HepG2 (cell line): ENCODE results near the gene APOL2. TPM values are rescaled to one million over a fixed set of nuclear protein-coding genes. Genes with fewer than 3 reads are reported as not detected.
"Not testable (repeated sequence)": the region's sequence is repeated elsewhere in the genome, so short reads cannot be mapped to it uniquely, and the experiment has no call there.

Experiments used
- ATAC-seq: fragments of 200-7000 bp; cut with Tn5 transposase; 3 replicates; pipeline ENCODE4 v1.9.1; 2020; ENCODE audit warnings: mild to moderate bottlenecking, moderate library complexity
- BruUV-seq: library from RNA; stranded (reverse); fragments of 400-500 nt; replicated peaks from 2 replicates; lab custom pipeline; 2021; lab: Mats Ljungman, UMichigan
- CTCF ChIA-PET: fragments of 300-600 bp; formaldehyde crosslinking; extraction: SDS; loops from one replicate; lab custom pipeline; 2021; ENCODE audit warnings: low total read pairs, inconsistent platforms, low intra/inter-chr PET ratio; lab: Yijun Ruan, JAX
- POLR2A ChIA-PET: fragments of 350-600 bp; sonication (Branson Sonifier 250); formaldehyde crosslinking; loops from one replicate; lab custom pipeline; 2020; ENCODE audit warnings: antibody characterized with exemption, inconsistent platforms; lab: Yijun Ruan, JAX
- DNase-seq: peaks from one replicate; pipeline ENCODE4 v3.0.0-alpha.2; 2015; ENCODE audit warnings: low spot score
- FAIRE-seq: peaks from 3 replicates; lab custom pipeline; 2011; peaks lifted over from hg19 to GRCh38; lab: Jason Lieb, UNC
- H2AFZ ChIP-seq: one replicate; pipeline ENCODE4 v1.6.1; 2011; ENCODE audit warnings: low read length, inconsistent platforms
- H3K27ac ChIP-seq: fragments of 300-600 bp; 3 replicates; pipeline ENCODE4 v1.8.0; 2011; ENCODE audit warnings: mixed run types, mild to moderate bottlenecking, mixed read lengths, low read length, inconsistent platforms; ENCODE audit not compliant: insufficient read depth; ENCODE audit errors: extremely low read length
- H3K27me3 ChIP-seq, 2 experiments: fragments of 200-600 bp in 1 of 2; 2 replicates in 1 of 2; 3 replicates in 1 of 2; pipeline versions ENCODE4 v1.6.0 to v1.8.0; 2011; ENCODE audit warnings: low read length in 2 of 2, mild to moderate bottlenecking in 2 of 2, moderate library complexity in 2 of 2, inconsistent platforms in 1 of 2; ENCODE audit not compliant: insufficient read depth in 2 of 2, control insufficient read depth in 1 of 2
- H3K36me3 ChIP-seq, 2 experiments: fragments of 200-600 bp in 1 of 2; replicated peaks in 1 of 2; 2 replicates in 1 of 2; 3 replicates in 1 of 2; pipeline versions ENCODE4 v1.5.1 to v1.8.0; 2011; ENCODE audit warnings: low read length in 2 of 2, inconsistent platforms in 1 of 2; ENCODE audit not compliant: insufficient read depth in 2 of 2, control insufficient read depth in 1 of 2
- H3K4me1 ChIP-seq: 2 replicates; pipeline ENCODE4 v1.5.1; 2012; ENCODE audit warnings: low read length, inconsistent platforms; ENCODE audit not compliant: insufficient read depth
- H3K4me2 ChIP-seq: 2 replicates; pipeline ENCODE4 v1.6.0; 2011; ENCODE audit warnings: low read depth, low read length, inconsistent platforms
- H3K4me3 ChIP-seq, 3 experiments: fragments of 200-600 bp in 1 of 3; sonication (generic), shearing (Covaris generic) in 1 of 3; replicated peaks in 1 of 3; 2 replicates each; pipeline ENCODE4 v1.5.1; 2011 to 2016; ENCODE audit warnings: low read length in 3 of 3, inconsistent platforms in 2 of 3, low read depth in 2 of 3, mild to moderate bottlenecking in 2 of 3, control low read depth in 1 of 3, mixed read lengths in 1 of 3; ENCODE audit not compliant: insufficient read depth in 1 of 3
- H3K79me2 ChIP-seq: one replicate; pipeline ENCODE4 v1.6.1; 2011; ENCODE audit warnings: low read length, inconsistent platforms; ENCODE audit not compliant: insufficient read depth
- H3K9ac ChIP-seq: 2 replicates; pipeline ENCODE4 v1.6.0; 2011; ENCODE audit warnings: mild to moderate bottlenecking, low read depth, low read length, inconsistent platforms; ENCODE audit not compliant: insufficient read depth
- H3K9me3 ChIP-seq: 2 replicates; pipeline ENCODE4 v1.5.1; 2012; ENCODE audit warnings: mild to moderate bottlenecking, low read length
- H4K20me1 ChIP-seq: 2 replicates; pipeline ENCODE4 v1.6.0; 2011; ENCODE audit warnings: inconsistent platforms, mild to moderate bottlenecking, low read length, moderate library complexity; ENCODE audit not compliant: insufficient read depth
- HES4 ChIP-seq: sonication (generic); formaldehyde crosslinking; IDR thresholded peaks from 2 replicates; pipeline ENCODE4 v1.9.0; 2021; ENCODE audit warnings: mild to moderate bottlenecking, missing genetic modification reagents, borderline replicate concordance
- SMAD3 ChIP-seq: sonication (generic); formaldehyde crosslinking; IDR thresholded peaks from 2 replicates; pipeline ENCODE4 v1.4.0; 2020; ENCODE audit warnings: missing genetic modification reagents
- U2AF1 ChIP-seq: fragments of 200-400 bp; formaldehyde crosslinking; optimal IDR thresholded peaks from 2 replicates; pipeline ENCODE3; 2017; ENCODE audit warnings: mild to moderate bottlenecking, low read depth, low read length
- YEATS4 ChIP-seq: sonication (generic); formaldehyde crosslinking; IDR thresholded peaks from 2 replicates; pipeline ENCODE4 v1.4.0; 2020; ENCODE audit warnings: missing genetic modification reagents, borderline replicate concordance
- ZFP36 ChIP-seq: fragments of 150-350 bp; IDR thresholded peaks from 2 replicates; pipeline ENCODE4 v1.6.1; 2018; ENCODE audit warnings: borderline replicate concordance, low read length, low read depth; ENCODE audit not compliant: partially characterized antibody
- ZFP90 ChIP-seq: sonication (generic); formaldehyde crosslinking; IDR thresholded peaks from 2 replicates; pipeline ENCODE4 v1.8.0; 2022; ENCODE audit warnings: missing genetic modification reagents, mild to moderate bottlenecking, inconsistent platforms, borderline replicate concordance
- ZNF281 ChIP-seq: sonication (generic); formaldehyde crosslinking; IDR thresholded peaks from 2 replicates; pipeline ENCODE4 v1.4.0; 2020; ENCODE audit warnings: missing genetic modification reagents, borderline replicate concordance
- ZNF574 ChIP-seq: sonication (generic); formaldehyde crosslinking; IDR thresholded peaks from 2 replicates; pipeline ENCODE4 v1.4.0; 2020; ENCODE audit warnings: missing genetic modification reagents
- ZNF839 ChIP-seq: sonication (generic); formaldehyde crosslinking; IDR thresholded peaks from 2 replicates; pipeline ENCODE4 v1.4.0; 2020; ENCODE audit warnings: missing genetic modification reagents, mild to moderate bottlenecking, borderline replicate concordance
- WGBS: methylation state at CpG from one replicate; pipeline ENCODE4 v1.1.6; 2017; ENCODE audit warnings: low lambda C conversion rate; 5-methylcytosine and 5-hydroxymethylcytosine counted together
- in situ Hi-C: cut with HindIII; loops from 2 replicates; pipeline ENCODE4 v1.10.0; 2017; ENCODE audit warnings: low pct_unique_long_range_greater_than_20kb; ENCODE audit not compliant: extremely low pct_ligation_motif_present
- intact Hi-C: fragments of 100-400 bp; cut with micrococcal nuclease; formaldehyde crosslinking; loops from one replicate; pipeline ENCODE4 v1.10.0; 2022; ENCODE audit not compliant: unreplicated experiment
- polyA plus RNA-seq, 8 experiments: library from polyadenylated mRNA; depleted of rRNA in 3 of 8; stranded (reverse) in 7 of 8; unstranded in 1 of 8; fragments of >200 nt; fragmentation: Illumina TruSeq in 4 of 8; extraction: Trizol in 4 of 8; gene quantifications; 2 replicates each; pipeline versions ENCODE4 v1.2.1 to v1.2.3, GENCODE V29; 2011 to 2016; ENCODE audit warnings: low read depth in 4 of 8, missing spikeins in 1 of 8, mixed read lengths in 1 of 8; ENCODE audit not compliant: insufficient read depth in 1 of 8
- total RNA-seq, 5 experiments: library from RNA; depleted of rRNA; stranded (reverse); fragments of >200 nt; fragmentation: Illumina TruSeq; extraction: Trizol; gene quantifications; 2 replicates each; pipeline ENCODE4 v1.2.3, GENCODE V29; 2016; ENCODE audit warnings: low read depth in 1 of 5

The APOL2 gene
- total and polyA plus RNA-seq, 2 of the 13 experiments (the other 11 are each of a cell fraction or from before 2014, with no cell fraction given), result 28.7 to 51.2 TPM

GRCh38 chr22:36204001-36204631 lies 35.2 kb downstream of the APOL2 start:
- ChIA-PET POLR2A (interaction anchor here (0.6 to 2.3 kb wide), 4 partner anchors 36 to 278 kb away, joined by 3 to 6 read pairs (median 4); partner anchors contain the start of genes APOL1 and APOL2), CTCF (no interaction called here)
- H3K4me3 ChIP-seq, result peak overlapping the region; percentile 60 to 72 (median 61)
- TF ChIP-seq U2AF1 (no peak), YEATS4 (CRISPR knock-in tag) (no peak), ZFP36 (no peak), SMAD3 (no peak), ZNF839 (no peak), HES4 (CRISPR knock-in tag) (no peak), ZFP90 (CRISPR knock-in tag) (no peak), ZNF574 (CRISPR knock-in tag) (no peak), ZNF281 (no peak)
- no peaks in the 10 kb centered on the region for H4K20me1 ChIP-seq
- DNase-seq, result no peak
- no peaks in the 10 kb centered on the region for H3K9me3 ChIP-seq
- FAIRE-seq, result no peak
- H3K79me2 ChIP-seq, result no peaks in the 10 kb centered on the region
- H3K27me3 ChIP-seq, result no peaks in the 10 kb centered on the region; a peak in 1 of 5 replicates
- H3K4me2 ChIP-seq, result peak overlapping the region; percentile 95
- TSS peak; percentile 44 for BruUV-seq
- ATAC-seq, result peak; percentile 59
- no peak overlapping the region for H3K27ac ChIP-seq
- H3K36me3 ChIP-seq, result no peaks in the 10 kb centered on the region
- H3K4me1 ChIP-seq, result peaks cover 65% of the 10 kb centered on the region
- 2% methylated on average over 7 of the region's 8 CpGs for whole genome bisulfite sequencing
- H3K9ac ChIP-seq, result peak overlapping the region; percentile 47; the same call in 1 of the 2 replicates
- intact Hi-C loops (loop anchor here (2.0 to 5.0 kb wide), 2 partner anchors 33 to 83 kb away; partner anchors contain the start of gene APOL2), in situ Hi-C loops (no loop called here)
- peak overlapping the region; percentile 76 for H2AFZ ChIP-seq

GRCh38 chr22:36203441-36203840 lies 35.9 kb downstream of the APOL2 start:
- POLR2A ChIA-PET, result interaction anchor here (1.2 to 2.3 kb wide), 2 partner anchors 49 to 259 kb away, joined by 3 to 6 read pairs; partner anchors contain the start of gene APOL1
- FAIRE-seq, H3K36me3 ChIP-seq, DNase-seq, BruUV-seq, in situ Hi-C loops, CTCF ChIA-PET, H4K20me1 ChIP-seq, H3K9me3 ChIP-seq, H3K79me2 ChIP-seq, ATAC-seq, H3K27me3 ChIP-seq, H3K27ac ChIP-seq, H2AFZ ChIP-seq: not testable (repeated sequence)
- H3K4me3 ChIP-seq, result peak overlapping the region; percentile 24 to 72 (median 61); a peak in 5 of 6 replicates
- H3K4me2 ChIP-seq, result peak overlapping the region; percentile 95
- H3K4me1 ChIP-seq, result peaks cover 65% of the 10 kb centered on the region
- WGBS, result 7% methylated on average over 6 of the region's 7 CpGs
- intact Hi-C loops, result loop anchor here (5.0 kb wide), 1 partner anchor 34 kb away; the partner anchor contains the start of gene APOL2
- H3K9ac ChIP-seq, result 0 out of 2 replicates have a peak overlapping the region, but pooled peaks have one; percentile 47
